ENCODE results near the gene ZMYND19. TPM values are rescaled to one million over a fixed set of nuclear protein-coding genes. Genes with fewer than 3 reads are reported as not detected.

ZMYND19 gene
- total and polyA plus RNA-seq, 2 of the 8 experiments (the other 6 are each of a cell fraction or from before 2014, with no cell fraction given): 42.4 to 58.7 TPM

- no peaks in the 10 kb centered on the region for H3K9me3 ChIP-seq (ENCODE audit: insufficient read depth in 2 of 2, low read depth in 1 of 2, low read length in 1 of 2)
- H2AK5ac ChIP-seq (ENCODE audit: low read depth, low read length): no peak overlapping the region
- CTCF ChIA-PET (ENCODE audit: partially characterized antibody): interaction anchor here (1.0 to 1.3 kb wide), 2 partner anchors 8 to 12 kb away, joined by 4 to 5 read pairs; no protein-coding TSS in a partner anchor
- H2AFZ ChIP-seq (ENCODE audit: low read length): no peak overlapping the region
- H2BK15ac ChIP-seq (ENCODE audit: low read length): no peak overlapping the region
- no peak overlapping the region for H4K8ac ChIP-seq (ENCODE audit: extremely low read depth, insufficient read depth, low read length)
- H3K4ac ChIP-seq (replicated peaks; ENCODE audit: insufficient read length, low read depth, low read length): no peak overlapping the region
- H3K79me1 ChIP-seq (ENCODE audit: low read depth, low read length): peaks cover 21% of the 10 kb centered on the region
- H3K4me1 ChIP-seq (replicated peaks in 1 of 4; ENCODE audit: control insufficient read depth in 3 of 4, insufficient read depth in 4 of 4, low read length in 3 of 4): peaks cover 0 to 7% (median 5%) of the 10 kb centered on the region in 4 experiments; a peak in 5 of 7 replicates
- 7% methylated on average over 34 of the region's 61 CpGs; no CpG with 5 or more reads in 1 of the 2 experiments for WGBS, 2 experiments (ENCODE audit: extremely low coverage in 1 of 2, insufficient coverage in 1 of 2, insufficient read length in 1 of 2, insufficient replicate concordance in 2 of 2, low coverage in 1 of 2, low lambda C conversion rate in 2 of 2, missing lambda C conversion rate in 1 of 2)
- H3K4me2 ChIP-seq (ENCODE audit: insufficient read depth in 1 of 2, low read depth in 2 of 2, low read length in 2 of 2): peak overlapping the region; percentile 13 to 91; a peak in 2 of 4 replicates
- peak overlapping the region; percentile 54 to 82 (median 82) for H3K4me3 ChIP-seq (ENCODE audit: extremely low read depth in 1 of 4, insufficient read depth in 2 of 4, low read depth in 3 of 4, low read length in 4 of 4)
- no peak overlapping the region for H3K56ac ChIP-seq (replicated peaks; ENCODE audit: insufficient read length, low read depth, low read length)
- H3K23me2 ChIP-seq (ENCODE audit: low read depth, low read length): peaks cover 8% of the 10 kb centered on the region; the same call in 1 of the 2 replicates
- H3K9ac ChIP-seq (replicated peaks in 1 of 4; ENCODE audit: extremely low read depth in 1 of 4, low read depth in 3 of 4, low read length in 3 of 4): peak overlapping the region in 3 of 4 experiments; percentile 51 to 93 (median 70); a peak in 3 of 7 replicates
- H2BK5ac ChIP-seq (ENCODE audit: low read depth, low read length): no peak overlapping the region
- FAIRE-seq: no peak
- H3K79me2 ChIP-seq (ENCODE audit: control insufficient read depth in 1 of 2, insufficient read depth in 2 of 2, low read length in 2 of 2): peaks cover 0 to 22% of the 10 kb centered on the region in 2 experiments; a peak in 2 of 4 replicates
- POLR2A ChIA-PET (ENCODE audit: partially characterized antibody): interaction anchor here (1.2 to 6.2 kb wide), 5 partner anchors 9 to 77 kb away, joined by 3 to 45 read pairs (median 13); partner anchors contain the start of genes DPH7 and EHMT1
- no peak overlapping the region for H4K5ac ChIP-seq (ENCODE audit: insufficient read length, low read depth, low read length)
- TF ChIP-seq SIN3A (conservative IDR thresholded peaks at IDR 0.05 in 1 of 2, IDR thresholded peaks at IDR 0.05 in 1 of 2; ENCODE audit: low read depth in 1 of 2, low read length in 2 of 2) (0 out of 4 replicates have a peak, but pooled peaks of 1 of the 2 experiments have one; percentile 39), PHF8 (conservative IDR thresholded peaks at IDR 0.05; ENCODE audit: low read depth, low read length) (0 out of 2 replicates have a peak, but pooled peaks have one; percentile 6), RFX5 (IDR thresholded peaks at IDR 0.05; ENCODE audit: borderline replicate concordance, low read depth, low read length) (no peak), CEBPB (IDR thresholded peaks at IDR 0.05; ENCODE audit: low read depth, low read length) (no peak), NRF1 (IDR thresholded peaks at IDR 0.05; ENCODE audit: low read depth, low read length) (no peak), SP1 (IDR thresholded peaks at IDR 0.05; ENCODE audit: low read depth, low read length) (no peak)
- H3K18ac ChIP-seq (ENCODE audit: extremely low read depth, low read length): no peak overlapping the region
- no peak overlapping the region for H4K91ac ChIP-seq (replicated peaks; ENCODE audit: insufficient read length, low read length)
- no peak overlapping the region for H2BK12ac ChIP-seq (ENCODE audit: low read depth, low read length)
- DNase-seq (ENCODE audit: low read depth in 1 of 2, low spot score in 2 of 2): no peak
- H3K36me3 ChIP-seq (ENCODE audit: control insufficient read depth in 2 of 4, insufficient read depth in 4 of 4, low read length in 3 of 4): peaks cover 27 to 34% (median 29%) of the 10 kb centered on the region in 4 experiments
- no peaks in the 10 kb centered on the region; a peak in 1 of 7 replicates for H3K27me3 ChIP-seq (replicated peaks in 1 of 4; ENCODE audit: control insufficient read depth in 3 of 4, extremely low read depth in 1 of 4, insufficient read depth in 3 of 4, low read length in 3 of 4)
- H3K14ac ChIP-seq (ENCODE audit: insufficient read length): no peak overlapping the region
- peaks cover 17 to 24% of the 10 kb centered on the region in 2 experiments for H4K20me1 ChIP-seq (replicated peaks in 1 of 2; ENCODE audit: control insufficient read depth in 1 of 2, insufficient read depth in 2 of 2, low read length in 2 of 2)
- H2BK20ac ChIP-seq (ENCODE audit: low read length): no peak overlapping the region
- no peak overlapping the region for H3K27ac ChIP-seq (ENCODE audit: low read depth, low read length)
- no peak overlapping the region for H2BK120ac ChIP-seq (replicated peaks; ENCODE audit: low read depth, low read length)
- H3K23ac ChIP-seq (ENCODE audit: insufficient read length): no peak overlapping the region
Observed at GRCh38 chr9:137590123-137590468, 216 bp downstream of the ZMYND19 start.

Measured in H1 (cell line).